RWPE1 (cell line): ENCODE data around the gene MLEC.

Source experiments
- CTCF ChIA-PET: fragments of 350-600 bp; sonication (Branson Sonifier 250); formaldehyde crosslinking; extraction: SDS; loops from one replicate; lab custom pipeline; 2021; lab: Yijun Ruan, JAX
- POLR2A ChIA-PET: fragments of 400-600 bp; formaldehyde crosslinking; extraction: SDS; loops from one replicate; lab custom pipeline; 2020; ENCODE audit warnings: antibody characterized with exemption; ENCODE audit not compliant: low non-redundant PET; lab: Yijun Ruan, JAX
- DNase-seq: peaks from one replicate; pipeline ENCODE4 v3.0.0; 2012; ENCODE audit warnings: low spot score
- H3K27ac ChIP-seq: fragments of 450-650 bp; 2 replicates; pipeline ENCODE4 v1.5.1; 2017
- CTCF ChIP-seq: fragments of 450-650 bp; conservative IDR thresholded peaks from 2 replicates; pipeline ENCODE4 v1.5.1; 2017; ENCODE audit warnings: low read depth, mild to moderate bottlenecking

Gene MLEC

GRCh38 chr12:120661432-120661831, 25.5 kb upstream of the MLEC start:
- ChIA-PET POLR2A (no interaction called here), CTCF (no interaction called here)
- DNase-seq = no peak
- H3K27ac ChIP-seq = no peak overlapping the region
- TF ChIP-seq CTCF = no peak

GRCh38 chr12:120662879-120663278, 24.1 kb upstream of the MLEC start:
- POLR2A ChIA-PET = interaction anchor here (0.7 kb wide), 1 partner anchor 119 kb away, joined by 10 read pairs; no protein-coding TSS in a partner anchor
- CTCF ChIA-PET = interaction anchor here (0.7 to 0.8 kb wide), 2 partner anchors 14 to 16 kb away, joined by 4 read pairs; no protein-coding TSS in a partner anchor
- no peak for DNase-seq
- no peak overlapping the region for H3K27ac ChIP-seq
- TF ChIP-seq CTCF = no peak

- no peak overlapping the region for H3K27ac ChIP-seq
- POLR2A ChIA-PET = no interaction called here
- CTCF ChIA-PET = interaction anchor here (0.7 kb wide), 1 partner anchor 16 kb away, joined by 4 read pairs; no protein-coding TSS in a partner anchor
- TF ChIP-seq CTCF = no peak
- no peak for DNase-seq
These were observed 23.2 kb upstream of the MLEC start for GRCh38 chr12:120663741-120664140.

- ChIA-PET POLR2A (interaction anchor here (0.7 kb wide), 1 partner anchor 92 kb away, joined by 4 read pairs; no protein-coding TSS in a partner anchor), CTCF (interaction anchor here (0.7 to 0.9 kb wide), 3 partner anchors 18 to 311 kb away, joined by 3 to 5 read pairs (median 3); partner anchors contain the start of gene HNF1A)
- no peak overlapping the region for H3K27ac ChIP-seq
- TF ChIP-seq CTCF = no peak
- no peak for DNase-seq
These were observed 20.2 kb upstream of the MLEC start for GRCh38 chr12:120666571-120667390.

GRCh38 chr12:120668091-120668867, 18.7 kb upstream of the MLEC start:
- DNase-seq = no peak
- TF ChIP-seq CTCF = no peak
- CTCF ChIA-PET = interaction anchor here (0.6 to 1.0 kb wide), 2 partner anchors 19 to 85 kb away, joined by 4 read pairs; no protein-coding TSS in a partner anchor
- POLR2A ChIA-PET = no interaction called here
- no peak overlapping the region for H3K27ac ChIP-seq
